ENCODE results near the gene NDST1. TPM values are rescaled to one million over a fixed set of nuclear protein-coding genes. Genes with fewer than 3 reads are reported as not detected.

NDST1 gene
- total RNA-seq, 2 donors from 2014 or later: 37.6 to 56.0 TPM

DNA sequence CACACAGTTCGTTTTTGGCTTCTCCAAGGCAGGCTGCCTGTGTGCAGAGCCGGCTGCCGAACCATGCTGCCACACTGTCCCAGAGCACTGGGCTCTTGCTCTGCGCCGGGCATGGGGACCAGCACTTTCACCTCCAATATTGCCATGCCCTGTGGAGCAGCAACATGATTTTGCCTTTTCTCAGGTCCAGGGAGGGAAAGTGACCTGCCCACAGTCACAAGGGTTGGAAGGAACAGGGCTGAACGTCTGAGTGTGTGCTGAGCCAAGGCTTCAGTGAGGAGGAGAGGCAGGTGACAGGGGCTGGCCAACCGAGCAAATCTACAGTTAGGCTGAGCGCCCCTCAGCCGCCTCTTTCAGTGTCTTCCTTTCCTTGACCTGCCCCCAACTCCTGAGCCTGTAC, 98.5 kb downstream of the NDST1 start:
- intact Hi-C loops (cut with DNase I): no loop called here
- 74 to 89% methylated on average over 6 to 9 of the region's 9 CpGs for WGBS, 2 donors
- TF ChIP-seq POLR2A (IDR thresholded peaks at IDR 0.05): no peak
- no peak for TF ChIP-seq CTCF (IDR thresholded peaks at IDR 0.05)
- H3K4me3 ChIP-seq: no peak overlapping the region
- no peaks in the 10 kb centered on the region for H3K9me3 ChIP-seq
- H3K27me3 ChIP-seq: no peaks in the 10 kb centered on the region
- H3K27ac ChIP-seq: no peak overlapping the region
- H3K36me3 ChIP-seq (replicated peaks in 1 of 2; ENCODE audit: insufficient read depth in 1 of 2, low read depth in 2 of 2): no peaks in the 10 kb centered on the region
- peaks cover 3% of the 10 kb centered on the region for H3K4me1 ChIP-seq
- ATAC-seq (no peak), DNase-seq (no peak)

- Histone ChIP-seq H3K4me1 (peaks cover 9% of the 10 kb centered on the region), H3K27me3 (no peaks in the 10 kb centered on the region), H3K4me3 (no peak overlapping the region), H3K27ac (no peak overlapping the region), H3K36me3 (replicated peaks in 1 of 2; ENCODE audit: insufficient read depth in 1 of 2, low read depth in 2 of 2) (no peaks in the 10 kb centered on the region), H3K9me3 (no peaks in the 10 kb centered on the region)
- intact Hi-C loops (cut with DNase I): no loop called here
- WGBS, 2 donors: 89 to 90% methylated on average over 6 of the region's 6 CpGs
- DNase-seq (no peak), ATAC-seq (no peak)
- TF ChIP-seq POLR2A (IDR thresholded peaks at IDR 0.05) (no peak), CTCF (IDR thresholded peaks at IDR 0.05) (no peak)
Measured at GRCh38 chr5:150607105-150607504, 99.2 kb downstream of the NDST1 start.

Other genes with a start within 250 kb of the NDST1 start
- under 1 TPM in 1 of 2 donors, not detected in 1; 0.26 TPM for gene CAMK2A, start 218.4 kb upstream of the NDST1 start, total RNA-seq
- under 1 TPM in 1 of 2 donors, not detected in 1; 0.26 TPM for gene ARSI, start 205.2 kb upstream of the NDST1 start, total RNA-seq
- 10 to 100 TPM; 18.9 to 23.4 TPM for gene TCOF1, start 150.4 kb upstream of the NDST1 start, total RNA-seq
- gene CD74, start 95.2 kb upstream of the NDST1 start, total RNA-seq: 100 to 1,000 TPM; 130 to 405 TPM
- gene RPS14, start 58.4 kb upstream of the NDST1 start, total RNA-seq: 1,000 to 10,000 TPM; 1,348 to 2,916 TPM
- 10 to 100 TPM; 18.4 to 40.9 TPM for gene SYNPO, start 132.5 kb downstream of the NDST1 start, total RNA-seq
- gene MYOZ3, start 153.1 kb downstream of the NDST1 start, total RNA-seq: under 1 TPM in 1 of 2 donors, not detected in 1; 0.26 TPM
- gene RBM22, start 192.9 kb downstream of the NDST1 start, total RNA-seq: 10 to 100 TPM; 22.8 to 28.7 TPM